ENCODE data around the gene MICAL3. TPM values are rescaled to one million over a fixed set of nuclear protein-coding genes. Genes with fewer than 3 reads are reported as not detected.

Gene MICAL3
- total RNA-seq, 3 donors from 2014 or later: 33.9 to 39.6 (median 35.1) TPM

DNA sequence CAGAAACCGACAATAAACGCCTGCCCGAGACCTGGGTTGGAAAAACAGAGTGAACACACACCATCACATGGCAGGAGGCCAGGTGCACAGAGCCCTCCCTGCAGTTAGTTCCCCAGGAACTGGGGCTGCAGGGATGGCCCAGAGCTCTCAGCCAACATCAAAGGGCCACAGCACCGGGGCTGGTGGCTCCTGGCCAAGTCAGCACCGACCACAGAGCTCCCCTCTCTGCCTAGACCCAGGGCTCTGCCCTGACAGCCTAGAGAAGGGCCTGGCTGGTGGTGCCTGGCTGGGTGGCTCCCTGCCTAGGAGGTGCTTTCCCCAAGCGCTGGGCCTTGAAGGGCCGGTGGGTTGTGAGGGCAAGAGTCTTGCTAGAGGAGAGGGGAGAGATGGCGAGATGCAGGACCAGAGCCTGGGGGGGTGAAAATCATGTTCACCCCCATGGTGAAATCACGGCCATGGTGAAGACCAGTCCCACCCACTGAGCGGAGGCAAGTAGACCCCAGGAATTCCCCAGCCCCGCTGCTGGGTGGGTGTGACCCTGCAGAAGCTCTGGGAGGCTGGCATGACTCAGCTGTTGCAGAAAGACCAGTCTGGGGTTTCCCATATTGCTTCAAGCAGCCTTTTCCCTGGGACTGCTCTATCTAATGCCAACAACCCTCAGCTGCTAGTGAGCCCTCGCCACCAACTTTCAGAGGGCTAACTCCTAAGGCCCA lies 242.9 kb downstream of the MICAL3 start:
- DNase-seq (peak; percentile 60), ATAC-seq (peak; percentile 74 to 77)
- H3K4me1 Mint-ChIP-seq (ENCODE audit: low read depth): peaks cover 66% of the 10 kb centered on the region
- no peak overlapping the region for H3K4me3 Mint-ChIP-seq
- H3K27me3 Mint-ChIP-seq (ENCODE audit: low read depth): no peaks in the 10 kb centered on the region
- no peaks in the 10 kb centered on the region for H3K36me3 Mint-ChIP-seq (ENCODE audit: insufficient read depth)
- no peaks in the 10 kb centered on the region for H3K9me3 Mint-ChIP-seq

DNA sequence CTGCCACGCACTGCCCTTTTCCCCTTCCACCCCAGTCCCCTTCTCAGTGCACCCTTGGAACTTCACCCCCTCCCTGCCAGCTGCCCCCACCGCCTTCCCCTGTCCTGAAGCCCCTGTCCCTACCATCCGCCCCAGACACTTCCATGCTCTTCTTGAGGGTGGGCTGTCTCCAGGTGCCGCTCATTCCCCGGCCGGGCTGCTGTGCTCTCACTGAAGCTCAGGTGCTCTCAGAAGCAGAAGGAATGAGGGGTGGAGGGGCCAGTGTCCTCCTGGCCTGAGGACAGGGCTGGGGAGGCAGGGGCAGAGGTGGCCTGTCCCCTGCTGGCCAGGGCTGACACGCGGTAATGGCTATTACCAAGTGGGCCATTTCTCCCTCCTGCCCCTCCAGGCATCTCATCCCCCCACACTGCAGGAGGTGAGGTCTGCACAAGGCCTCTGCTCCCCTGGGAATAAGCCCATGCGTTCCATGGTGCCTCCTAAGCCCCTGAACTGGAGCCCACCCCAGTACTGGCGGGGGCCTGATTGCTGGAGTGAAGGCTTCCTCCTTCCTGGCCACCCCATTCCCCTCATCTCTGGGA lies 243.5 kb downstream of the MICAL3 start:
- Mint-ChIP-seq H3K27me3 (ENCODE audit: low read depth) (no peaks in the 10 kb centered on the region), H3K4me1 (ENCODE audit: low read depth) (peaks cover 72% of the 10 kb centered on the region), H3K36me3 (ENCODE audit: insufficient read depth) (no peaks in the 10 kb centered on the region), H3K4me3 (no peak overlapping the region), H3K9me3 (no peaks in the 10 kb centered on the region)
- DNase-seq (no peak), ATAC-seq (no peak)

DNA sequence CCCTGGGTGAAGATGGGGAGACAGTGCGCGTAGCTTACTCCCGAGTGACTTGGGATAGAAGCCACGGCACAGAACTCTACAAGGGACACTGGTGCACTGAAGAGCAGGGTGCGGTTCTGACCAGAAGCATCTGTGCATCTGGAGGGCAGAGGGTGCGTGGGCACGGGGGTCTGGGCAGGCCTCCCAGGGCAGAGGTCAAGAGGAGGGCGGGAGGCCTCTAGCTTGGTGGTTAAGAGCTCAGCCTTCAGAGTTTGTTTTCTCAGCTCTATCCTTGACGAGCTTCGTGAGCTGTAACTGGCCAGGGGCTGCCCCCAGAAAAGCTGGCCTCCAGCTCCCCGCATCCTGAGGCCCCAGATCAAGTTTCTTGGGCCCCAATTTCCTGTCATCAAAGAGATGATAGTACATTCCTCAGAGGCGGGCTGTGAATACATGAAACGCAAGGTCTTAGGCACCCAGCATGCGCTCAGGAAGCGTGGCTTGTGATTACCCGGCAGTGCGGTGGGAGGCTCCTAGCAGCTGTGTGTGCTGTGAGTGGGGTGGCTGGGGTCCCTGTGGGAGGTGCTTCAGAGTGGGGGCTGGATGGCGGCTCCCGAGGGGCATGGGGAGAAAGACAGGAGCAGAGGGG lies 244.1 kb downstream of the MICAL3 start:
- Mint-ChIP-seq H3K9me3 (no peaks in the 10 kb centered on the region), H3K4me1 (ENCODE audit: low read depth) (peaks cover 78% of the 10 kb centered on the region), H3K27me3 (ENCODE audit: low read depth) (no peaks in the 10 kb centered on the region), H3K36me3 (ENCODE audit: insufficient read depth) (no peaks in the 10 kb centered on the region), H3K4me3 (no peak overlapping the region)
- DNase-seq (no peak), ATAC-seq (no peak)

DNA sequence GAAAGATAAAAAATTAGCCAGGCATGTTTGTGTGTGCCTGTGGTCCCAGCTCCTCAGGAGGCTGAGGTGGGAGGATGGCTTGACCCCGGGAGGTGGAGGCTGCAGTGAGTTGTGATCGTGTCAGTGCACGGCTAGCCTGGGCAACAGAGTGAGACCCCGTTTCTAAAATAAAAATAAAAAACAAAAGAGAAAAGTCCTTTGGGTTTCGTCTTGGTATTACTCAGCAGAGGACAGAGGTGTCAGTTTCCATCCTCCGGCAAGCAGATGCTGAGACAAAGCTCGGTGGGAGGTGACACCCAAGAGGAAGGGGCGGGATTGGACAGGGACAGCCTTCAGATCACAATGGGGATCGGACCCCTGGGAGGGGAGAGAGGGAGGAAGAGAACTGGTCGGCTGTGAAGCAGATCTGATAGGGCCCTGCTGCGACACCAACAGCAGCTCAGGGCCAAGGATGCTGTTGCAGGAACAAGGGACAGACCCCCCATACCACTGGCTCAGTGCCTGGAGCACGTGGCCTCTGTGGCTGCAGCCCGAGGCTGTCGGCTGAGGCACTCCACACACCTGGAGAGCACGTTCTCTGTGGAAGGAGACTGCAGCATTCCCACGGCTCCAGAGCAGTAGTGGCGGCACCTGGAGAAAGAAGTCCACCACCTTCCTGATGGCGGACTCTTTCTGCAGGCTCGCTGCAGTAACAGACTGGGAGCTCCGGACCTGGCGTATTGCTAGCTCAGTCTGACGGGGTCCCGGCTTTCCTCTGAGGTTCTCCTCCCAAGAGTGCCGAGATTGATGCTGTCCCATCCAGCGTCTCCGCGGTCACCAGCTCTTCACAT lies 244.9 kb downstream of the MICAL3 start:
- Mint-ChIP-seq H3K4me1 (ENCODE audit: low read depth) (peaks cover 85% of the 10 kb centered on the region), H3K4me3 (no peak overlapping the region), H3K9me3 (no peaks in the 10 kb centered on the region), H3K36me3 (ENCODE audit: insufficient read depth) (no peaks in the 10 kb centered on the region), H3K27me3 (ENCODE audit: low read depth) (no peaks in the 10 kb centered on the region)
- no peak for ATAC-seq
- no peak for DNase-seq

DNA sequence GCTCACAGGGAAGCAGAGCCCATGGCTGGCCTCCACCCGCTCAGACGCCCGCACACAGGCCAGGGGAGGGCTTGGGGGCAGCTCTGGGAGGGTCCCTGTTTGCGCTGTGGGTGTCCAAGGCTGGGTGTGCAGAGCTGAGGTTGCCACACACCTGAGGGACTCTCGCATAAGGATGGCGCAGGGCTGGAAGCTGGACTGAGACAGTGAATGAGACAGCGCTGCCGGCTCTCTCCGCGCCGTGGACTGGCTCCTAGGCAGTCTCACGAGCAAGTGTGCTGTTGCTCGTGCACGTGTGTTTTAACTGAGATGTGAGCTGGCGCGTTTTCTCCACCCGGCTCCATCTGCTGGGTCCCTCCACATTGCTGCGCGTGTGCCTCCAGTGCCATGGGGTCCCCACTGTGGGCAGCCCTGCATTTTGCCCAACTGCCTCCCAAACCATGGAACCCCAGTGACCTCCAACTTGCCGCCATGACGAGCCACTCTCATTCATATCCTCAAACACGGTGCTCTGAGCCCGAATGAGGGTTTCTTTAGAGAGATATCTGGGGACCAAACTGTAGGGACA lies 245.9 kb downstream of the MICAL3 start:
- H3K27me3 Mint-ChIP-seq (ENCODE audit: low read depth): no peaks in the 10 kb centered on the region
- ATAC-seq (no peak), DNase-seq (no peak)
- no peaks in the 10 kb centered on the region for H3K9me3 Mint-ChIP-seq
- H3K4me1 Mint-ChIP-seq (ENCODE audit: low read depth): peaks cover 85% of the 10 kb centered on the region
- H3K4me3 Mint-ChIP-seq: peak overlapping the region; percentile 88
- H3K36me3 Mint-ChIP-seq (ENCODE audit: insufficient read depth): no peaks in the 10 kb centered on the region

DNA sequence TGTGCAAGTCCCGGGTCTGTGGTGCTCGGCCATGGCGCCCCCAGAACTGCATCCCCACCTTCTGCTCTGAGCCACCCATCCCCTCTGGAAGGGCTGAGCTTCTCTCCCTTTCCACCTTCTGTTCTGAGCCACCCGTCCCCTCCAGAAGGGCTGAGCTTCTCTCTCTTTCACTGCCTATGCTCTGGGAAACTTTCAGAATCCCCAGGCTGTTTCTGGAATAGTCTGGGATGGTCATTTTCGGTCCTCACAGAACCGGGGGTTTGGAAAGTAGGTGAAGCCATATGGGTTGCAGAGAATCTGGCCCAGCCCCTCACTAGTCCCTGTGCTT lies 246.7 kb downstream of the MICAL3 start:
- Mint-ChIP-seq H3K9me3 (no peaks in the 10 kb centered on the region), H3K27me3 (ENCODE audit: low read depth) (no peaks in the 10 kb centered on the region), H3K4me1 (ENCODE audit: low read depth) (peaks cover 84% of the 10 kb centered on the region), H3K4me3 (peak overlapping the region; percentile 88), H3K36me3 (ENCODE audit: insufficient read depth) (no peaks in the 10 kb centered on the region)
- no peak for DNase-seq
- ATAC-seq: no peak

DNA sequence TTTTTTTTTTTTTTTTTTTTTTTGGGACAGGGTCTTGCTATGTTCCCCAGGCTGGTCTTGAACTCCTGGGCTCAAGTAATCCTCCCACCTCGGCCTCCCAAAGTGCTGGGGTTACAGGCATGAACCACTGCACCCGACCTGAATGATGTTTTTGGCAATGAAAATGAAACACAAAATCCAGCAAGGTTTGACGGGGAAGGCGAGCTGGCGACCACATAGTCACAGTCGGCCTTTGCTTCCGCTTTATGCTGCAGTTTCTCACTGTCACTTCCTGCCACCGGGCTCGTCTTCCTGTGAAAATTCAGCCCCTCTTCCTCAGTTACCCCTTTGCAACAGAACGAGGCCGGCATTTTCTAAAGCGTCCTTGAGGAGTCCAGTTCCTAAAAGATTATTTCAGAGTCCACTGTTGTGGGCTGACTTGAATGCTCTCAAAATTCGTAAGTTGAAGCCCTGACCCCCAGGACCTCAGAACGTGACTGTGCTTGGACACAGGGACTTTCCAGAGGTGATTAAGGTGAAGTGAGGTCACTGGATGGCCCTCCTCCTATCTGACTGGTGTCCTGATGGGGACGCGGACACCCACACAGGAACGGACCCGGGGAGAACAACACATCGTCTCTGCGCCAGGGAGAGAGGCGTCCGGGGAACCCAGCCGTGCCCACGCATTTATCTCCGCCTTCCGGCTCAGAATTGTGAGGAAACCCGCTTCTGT lies 247.2 kb downstream of the MICAL3 start:
- H3K4me3 Mint-ChIP-seq: peak overlapping the region; percentile 88
- H3K27me3 Mint-ChIP-seq (ENCODE audit: low read depth): no peaks in the 10 kb centered on the region
- peak; percentile 28 to 36 for ATAC-seq
- DNase-seq: peak; percentile 52
- no peaks in the 10 kb centered on the region for H3K9me3 Mint-ChIP-seq
- H3K4me1 Mint-ChIP-seq (ENCODE audit: low read depth): peaks cover 86% of the 10 kb centered on the region
- no peaks in the 10 kb centered on the region for H3K36me3 Mint-ChIP-seq (ENCODE audit: insufficient read depth)

DNA sequence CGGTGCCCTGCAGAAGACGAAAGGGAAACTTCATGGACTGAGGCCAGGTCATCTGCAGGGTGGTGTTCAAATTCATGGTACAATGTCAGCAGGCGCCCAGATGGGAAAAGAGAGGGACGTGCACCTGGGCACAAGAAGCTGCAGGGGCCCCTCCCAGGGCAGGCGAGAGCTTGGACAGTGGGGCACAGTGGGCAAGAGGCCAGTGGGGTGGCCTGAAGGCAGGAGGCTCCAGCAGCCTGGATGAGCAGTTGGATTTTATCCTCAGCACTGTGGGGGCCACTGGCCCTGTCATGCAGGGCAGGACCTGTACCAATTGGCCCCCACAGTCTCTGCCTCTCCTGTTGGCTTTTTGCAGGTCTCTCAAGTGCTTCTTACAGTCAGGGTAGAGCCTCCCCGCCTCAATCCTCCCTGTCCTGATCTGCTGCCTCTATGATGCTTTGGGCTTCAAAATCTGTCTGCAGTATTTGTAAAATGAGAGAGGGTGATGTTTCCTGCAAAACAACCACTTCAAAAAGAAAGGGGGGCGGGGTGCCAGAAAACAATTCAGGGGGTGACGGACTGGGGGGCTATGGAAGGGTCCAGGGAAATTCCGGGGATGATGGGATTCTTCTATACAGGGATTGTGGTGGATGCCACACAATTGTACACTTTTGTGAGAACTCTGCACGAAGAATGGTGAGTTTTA lies 248.4 kb downstream of the MICAL3 start:
- no peaks in the 10 kb centered on the region for H3K27me3 Mint-ChIP-seq (ENCODE audit: low read depth)
- ATAC-seq: no peak
- peaks cover 85% of the 10 kb centered on the region for H3K4me1 Mint-ChIP-seq (ENCODE audit: low read depth)
- H3K9me3 Mint-ChIP-seq: no peaks in the 10 kb centered on the region
- peak overlapping the region; percentile 88 for H3K4me3 Mint-ChIP-seq
- DNase-seq: no peak
- no peaks in the 10 kb centered on the region for H3K36me3 Mint-ChIP-seq (ENCODE audit: insufficient read depth)

DNA sequence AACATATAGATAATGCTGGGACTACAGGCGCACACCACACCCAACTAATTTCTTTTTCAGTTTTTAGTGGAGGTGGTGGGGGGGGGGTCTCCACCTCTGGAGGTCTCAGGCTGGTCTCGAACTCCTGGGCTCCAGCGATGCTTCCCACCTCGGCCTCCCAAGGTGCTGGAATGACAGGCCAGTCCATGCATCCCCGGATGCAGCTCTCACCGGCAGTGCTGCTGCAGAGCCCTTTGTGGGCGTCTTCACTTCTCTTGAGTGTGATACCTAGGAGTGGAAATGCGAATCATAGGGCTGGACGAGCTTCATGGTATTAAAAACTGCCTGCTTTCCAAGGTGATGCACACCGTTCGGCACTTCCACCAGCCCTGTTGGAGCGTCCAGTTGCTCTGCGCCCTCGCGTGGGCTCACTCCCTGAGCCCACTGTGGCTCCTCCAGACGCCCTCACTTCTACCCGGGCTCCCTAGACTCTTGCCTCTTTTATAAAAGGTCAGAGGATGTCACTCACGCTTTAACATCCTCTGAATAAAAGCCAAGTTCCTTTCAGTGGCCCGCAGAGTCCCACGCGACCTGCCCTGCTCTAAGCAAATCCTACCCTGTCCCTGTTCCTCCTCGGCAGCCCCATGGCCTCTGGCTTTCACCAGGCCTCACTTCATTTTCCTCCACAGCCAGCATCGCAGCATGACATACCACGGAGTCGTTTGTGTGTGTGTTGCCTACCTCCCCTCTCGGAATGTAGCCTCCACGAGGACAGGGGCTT lies 249.3 kb downstream of the MICAL3 start:
- no peak for DNase-seq
- H3K4me3 Mint-ChIP-seq: peak overlapping the region; percentile 88
- H3K27me3 Mint-ChIP-seq (ENCODE audit: low read depth): no peaks in the 10 kb centered on the region
- no peaks in the 10 kb centered on the region for H3K36me3 Mint-ChIP-seq (ENCODE audit: insufficient read depth)
- peaks cover 82% of the 10 kb centered on the region for H3K4me1 Mint-ChIP-seq (ENCODE audit: low read depth)
- no peak for ATAC-seq
- H3K9me3 Mint-ChIP-seq: no peaks in the 10 kb centered on the region

DNA sequence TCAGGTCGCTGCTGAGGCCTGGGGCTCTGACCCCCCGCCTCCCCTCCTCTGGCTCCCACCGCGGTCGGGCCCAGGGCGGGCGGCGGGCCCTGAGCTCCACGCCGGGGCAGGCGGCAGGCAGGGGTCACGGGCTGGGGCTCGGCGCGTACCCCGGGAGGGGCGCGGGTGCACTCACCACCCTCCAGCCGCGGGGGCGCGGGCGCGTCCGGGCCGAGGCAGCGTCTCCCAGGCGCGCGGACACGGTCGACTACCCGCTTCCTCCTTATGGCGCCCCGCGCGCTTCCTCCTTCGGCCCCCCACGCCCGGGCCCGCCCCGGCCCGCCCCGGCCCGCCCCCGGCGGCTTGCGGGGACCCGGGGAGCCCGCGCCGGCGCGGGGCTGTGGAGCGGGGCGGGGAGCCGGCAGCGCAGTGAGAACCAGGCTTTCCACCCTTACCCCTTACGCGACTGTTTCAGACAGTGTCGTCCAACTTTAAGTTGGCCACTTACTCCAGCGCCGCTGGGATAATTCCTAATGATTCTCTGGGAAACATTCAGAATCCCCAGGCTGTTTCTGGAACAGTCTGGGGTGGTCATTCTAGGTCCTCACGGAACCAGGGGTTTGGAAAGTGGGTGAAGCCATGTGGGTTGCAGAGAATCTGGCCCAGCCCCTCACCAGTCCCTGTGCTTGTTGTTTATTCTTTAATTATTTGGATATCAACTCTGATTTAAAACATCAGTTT lies 250.0 kb downstream of the MICAL3 start, which contains the start of gene BID:
Gene BID (minus strand): TSS at position 264 of the 720 bp plus-strand sequence. CDS start 24,353 bp downstream, outside the sequence.
- no peak for DNase-seq
- Mint-ChIP-seq H3K9me3 (no peaks in the 10 kb centered on the region), H3K36me3 (ENCODE audit: insufficient read depth) (no peaks in the 10 kb centered on the region), H3K4me1 (ENCODE audit: low read depth) (peaks cover 80% of the 10 kb centered on the region), H3K4me3 (peak within 1 kb of the TSS; percentile 88), H3K27me3 (ENCODE audit: low read depth) (no peaks in the 10 kb centered on the region)
- ATAC-seq: peak; percentile 43 to 55

DNA sequence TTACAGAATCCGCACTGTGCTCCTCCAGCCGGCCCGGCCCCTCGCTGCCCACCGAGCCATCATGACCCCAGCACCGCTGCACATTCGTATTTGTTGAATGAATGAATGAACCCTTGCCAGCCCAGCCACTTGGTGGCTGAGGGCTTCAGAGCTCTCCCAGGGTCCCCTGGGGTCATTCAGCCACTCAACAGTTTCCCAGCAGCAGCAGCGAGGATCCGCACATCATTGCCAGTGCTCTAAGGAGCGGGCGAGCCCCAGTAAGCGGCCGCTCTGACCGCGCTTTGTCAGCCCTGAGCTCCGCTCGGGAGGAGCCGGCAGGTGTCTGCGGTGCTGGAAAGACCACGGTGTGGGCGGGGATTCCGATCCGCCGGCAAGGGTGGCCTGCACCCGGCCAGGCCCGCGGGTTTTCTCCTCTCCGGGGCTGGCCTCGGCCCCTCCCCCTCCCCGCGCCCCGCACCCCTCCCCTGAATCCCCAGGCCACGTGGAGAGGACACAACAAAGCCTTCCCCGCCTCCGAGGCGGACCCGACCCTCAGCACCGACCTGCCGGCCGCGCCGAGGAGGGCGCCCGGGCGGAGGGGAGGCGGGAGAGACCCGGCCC lies 250.7 kb downstream of the MICAL3 start:
- H3K9me3 Mint-ChIP-seq: no peaks in the 10 kb centered on the region
- DNase-seq (peak; percentile 57), ATAC-seq (peak; percentile 65 to 69)
- H3K36me3 Mint-ChIP-seq (ENCODE audit: insufficient read depth): no peaks in the 10 kb centered on the region
- H3K4me1 Mint-ChIP-seq (ENCODE audit: low read depth): peaks cover 76% of the 10 kb centered on the region
- no peaks in the 10 kb centered on the region for H3K27me3 Mint-ChIP-seq (ENCODE audit: low read depth)
- H3K4me3 Mint-ChIP-seq: peak overlapping the region; percentile 82
